Peyer's patch (tissue), 4 donors: ENCODE results near the gene WRAP73.

Source experiments
- CTCF ChIP-seq, 6 experiments: fragments of 450-650 bp in 4 of 6; fragments of 200-600 bp in 2 of 6; sonication (generic) in 1 of 6; IDR thresholded peaks; one replicate each; pipeline ENCODE4 v1.5.1; 2017 to 2019; ENCODE audit warnings: antibody characterized with exemption in 6 of 6, mild to moderate bottlenecking in 3 of 6, moderate library complexity in 1 of 6
- POLR2A ChIP-seq, 2 donors: fragments of 450-650 bp; IDR thresholded peaks; one replicate each; pipeline ENCODE4 v1.5.1; 2017; ENCODE audit warnings: antibody characterized with exemption in 2 of 2, mild to moderate bottlenecking in 2 of 2, moderate library complexity in 2 of 2

- no peak for TF ChIP-seq CTCF (IDR thresholded peaks at IDR 0.05)
- no peak for TF ChIP-seq POLR2A (IDR thresholded peaks at IDR 0.05)
These were observed 21.5 kb downstream of the WRAP73 start for GRCh38 chr1:3628445-3628844.
